Kidney (tissue), 14 donors: ENCODE measurements around the gene CPEB4. TPM values are rescaled to one million over a fixed set of nuclear protein-coding genes. Genes with fewer than 3 reads are reported as not detected.

Experiments
- DNase-seq, 5 donors: peaks; one replicate each; pipeline ENCODE4 v3.0.0-alpha.2; 2013 to 2020
- FAIRE-seq: peaks from 2 replicates; lab custom pipeline; 2012; peaks lifted over from hg19 to GRCh38; lab: Jason Lieb, UNC
- H3K27ac ChIP-seq, 2 donors: one replicate each; pipeline ENCODE4 v1.7.0; 2013; ENCODE audit warnings: low read depth in 2 of 2, low read length in 2 of 2, inconsistent platforms in 1 of 2
- H3K27me3 ChIP-seq: one replicate; pipeline ENCODE4 v1.7.1; 2013; ENCODE audit warnings: low read length, inconsistent platforms; ENCODE audit not compliant: control insufficient read depth, insufficient read depth
- H3K36me3 ChIP-seq, 3 donors: one replicate each; pipeline versions ENCODE4 v1.7.0 to v1.7.1; 2013; ENCODE audit warnings: low read length in 3 of 3, control low read depth in 1 of 3, inconsistent platforms in 1 of 3; ENCODE audit not compliant: insufficient read depth in 3 of 3, control insufficient read depth in 2 of 3
- H3K4me1 ChIP-seq, 3 donors: one replicate each; pipeline versions ENCODE4 v1.7.0 to v1.7.1; 2013; ENCODE audit warnings: low read length in 3 of 3, inconsistent platforms in 1 of 3, low read depth in 1 of 3; ENCODE audit not compliant: control insufficient read depth in 2 of 3, insufficient read depth in 2 of 3
- H3K4me3 ChIP-seq, 3 donors: one replicate each; pipeline versions ENCODE4 v1.7.0 to v1.8.1; 2013; ENCODE audit warnings: low read length in 3 of 3, control low read depth in 1 of 3, inconsistent platforms in 1 of 3
- H3K9ac ChIP-seq, 3 donors: one replicate each; pipeline versions ENCODE4 v1.7.0 to v1.7.1; 2013; ENCODE audit warnings: low read length in 3 of 3, control low read depth in 1 of 3, inconsistent platforms in 1 of 3
- H3K9me3 ChIP-seq, 3 donors: one replicate each; pipeline versions ENCODE4 v1.7.0 to v1.7.1; 2013; ENCODE audit warnings: low read length in 3 of 3, control low read depth in 1 of 3, inconsistent platforms in 1 of 3; ENCODE audit not compliant: control insufficient read depth in 2 of 3, insufficient read depth in 1 of 3
- CTCF ChIP-seq: IDR thresholded peaks from 3 replicates; pipeline ENCODE4 v1.5.1; 2012; ENCODE audit warnings: mild to moderate bottlenecking, moderate library complexity, borderline replicate concordance; ENCODE audit not compliant: insufficient read depth; ENCODE audit errors: extremely low read depth
- intact Hi-C: fragments of 100-400 bp; cut with DNase I; formaldehyde crosslinking; loops from one replicate; pipeline ENCODE4 v1.11.1; 2022
- polyA plus RNA-seq: library from polyadenylated mRNA; stranded (reverse); fragments of 350-450 nt; fragmentation: Illumina TruSeq; extraction: RNeasy Lipid Tissue Mini Kit (QIAGEN cat#74804); gene quantifications from one replicate; pipeline ENCODE4 v1.2.3, GENCODE V29; 2014; ENCODE audit warnings: low read depth, low replicate concordance; ENCODE audit not compliant: insufficient read depth
- total RNA-seq: library from RNA; stranded (reverse); fragmentation: NEBNext Ultra II Directional; extraction: Animal tissue kit (Norgen Biotek cat#: 25700); gene quantifications from one replicate; pipeline ENCODE4 v1.2.1, GENCODE V29; 2021
- donor health status: control.
- donor health status: control.
- donor health status: control.
- donor health status: control.
- donor health status: control.
- donor health status: DM: yes; HTN: yes; CAD: no.
- donor health status: Normal renal cell carcinoma (clear cell type).

Gene CPEB4
- total and polyA plus RNA-seq, 2 donors from 2014 or later, result 9.5 to 73.0 TPM

- Histone ChIP-seq H3K27me3 (no peaks in the 10 kb centered on the region), H3K9me3 (no peaks in the 10 kb centered on the region), H3K4me3 (no peak overlapping the region), H3K4me1 (no peaks in the 10 kb centered on the region), H3K9ac (no peak overlapping the region), H3K27ac (no peak overlapping the region), H3K36me3 (no peaks in the 10 kb centered on the region)
- no peak for TF ChIP-seq CTCF
- no peak for FAIRE-seq
- DNase-seq, result no peak
- intact Hi-C loops, result no loop called here
Observed at GRCh38 chr5:174008922-174009321, 120.8 kb downstream of the CPEB4 start.

GRCh38 chr5:174010365-174010764 lies 122.2 kb downstream of the CPEB4 start:
- Histone ChIP-seq H3K27ac (no peak overlapping the region), H3K36me3 (no peaks in the 10 kb centered on the region), H3K9ac (no peak overlapping the region), H3K27me3 (no peaks in the 10 kb centered on the region), H3K4me1 (no peaks in the 10 kb centered on the region), H3K4me3 (no peak overlapping the region), H3K9me3 (no peaks in the 10 kb centered on the region)
- no peak for TF ChIP-seq CTCF
- DNase-seq (no peak), FAIRE-seq (no peak)
- intact Hi-C loops, result no loop called here

GRCh38 chr5:174011441-174011840 lies 123.3 kb downstream of the CPEB4 start:
- TF ChIP-seq CTCF, result no peak
- no peak for FAIRE-seq

More at GRCh38 chr5:174011441-174011840, 123.3 kb downstream of the CPEB4 start:
- no peak for DNase-seq
- H3K9ac ChIP-seq, result no peak overlapping the region
- no peak overlapping the region for H3K4me3 ChIP-seq
- H3K9me3 ChIP-seq, result no peaks in the 10 kb centered on the region
- intact Hi-C loops, result no loop called here
- H3K27ac ChIP-seq, result no peak overlapping the region
- H3K4me1 ChIP-seq, result no peaks in the 10 kb centered on the region
- no peaks in the 10 kb centered on the region for H3K27me3 ChIP-seq
- H3K36me3 ChIP-seq, result no peaks in the 10 kb centered on the region

Other genes with a start within 250 kb of the CPEB4 start
- gene C5orf47, start 100.8 kb downstream of the CPEB4 start, total RNA-seq, result not detected
- not detected for gene C5orf47, start 100.8 kb downstream of the CPEB4 start, polyA plus RNA-seq
- not detected for gene NSG2, start 157.4 kb downstream of the CPEB4 start, total RNA-seq
- gene NSG2, start 157.4 kb downstream of the CPEB4 start, polyA plus RNA-seq, result 0.41 TPM